ENCODE results near the gene AKIRIN1. TPM values are rescaled to one million over a fixed set of nuclear protein-coding genes. Genes with fewer than 3 reads are reported as not detected.
"Not testable (repeated sequence)": the region's sequence is repeated elsewhere in the genome, so short reads cannot be mapped to it uniquely, and the experiment has no call there.

The AKIRIN1 gene, protein sequence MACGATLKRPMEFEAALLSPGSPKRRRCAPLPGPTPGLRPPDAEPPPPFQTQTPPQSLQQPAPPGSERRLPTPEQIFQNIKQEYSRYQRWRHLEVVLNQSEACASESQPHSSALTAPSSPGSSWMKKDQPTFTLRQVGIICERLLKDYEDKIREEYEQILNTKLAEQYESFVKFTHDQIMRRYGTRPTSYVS
- total RNA-seq (2014; rRNA removed; shearing (Covaris generic)): 54.1 and 70.0 TPM in 2 replicates

DNA sequence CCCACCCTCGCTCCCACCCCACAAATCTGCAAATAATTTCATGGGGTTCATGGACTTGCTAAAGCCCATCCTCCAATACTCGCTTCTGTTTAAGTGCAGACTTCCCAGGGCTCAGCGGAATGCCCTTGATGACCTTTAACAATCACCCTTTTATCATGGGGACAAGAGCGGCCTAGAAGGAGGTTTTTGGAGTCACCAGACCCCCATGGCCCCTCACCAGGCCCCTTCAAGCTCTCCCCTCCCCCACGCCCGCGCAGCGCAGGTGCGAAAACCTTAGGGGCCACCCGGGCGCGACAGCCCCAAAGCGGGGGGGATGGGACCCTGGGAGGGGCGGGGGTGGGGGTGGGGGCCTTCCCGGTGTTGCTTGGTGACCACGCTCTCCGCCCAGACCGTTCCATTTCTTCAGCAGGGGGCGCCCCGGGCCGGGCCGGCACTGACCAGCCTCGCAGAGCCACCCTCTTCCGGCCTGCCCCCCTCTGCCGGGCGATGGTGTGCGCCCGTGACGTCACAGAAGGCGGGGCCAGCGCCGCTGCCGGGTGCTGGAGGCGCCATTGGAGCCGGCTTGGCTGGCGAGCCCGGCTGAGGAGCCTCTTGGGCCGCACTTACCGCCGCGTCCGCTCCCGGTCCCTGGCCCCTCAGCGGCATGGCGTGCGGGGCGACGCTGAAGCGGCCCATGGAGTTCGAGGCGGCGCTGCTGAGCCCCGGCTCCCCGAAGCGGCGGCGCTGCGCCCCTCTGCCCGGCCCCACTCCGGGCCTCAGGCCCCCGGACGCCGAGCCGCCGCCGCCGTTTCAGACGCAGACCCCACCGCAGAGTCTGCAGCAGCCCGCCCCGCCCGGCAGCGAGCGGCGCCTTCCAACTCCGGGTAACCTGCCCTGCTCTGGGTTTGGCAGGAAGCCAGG lies at the start of gene AKIRIN1:
Gene AKIRIN1, plus strand, starts transcription at position 539 of the 900 bp plus-strand sequence. Its CDS starts 105 bp downstream, at position 644.
- DNase-seq (ENCODE audit: low read depth in 1 of 2, low spot score in 2 of 2): peak; percentile 98 to 99
- Histone ChIP-seq H3K4me3 (peak within 1 kb of the TSS; percentile 100), H3K9me3 (replicated peaks) (peaks cover 4% of the 10 kb centered on the region), H3K4me1 (replicated peaks) (peaks cover 21% of the 10 kb centered on the region), H3K27ac (peak within 1 kb of the TSS; percentile 98), H3K27me3 (replicated peaks) (no peaks in the 10 kb centered on the region), H3K36me3 (peaks cover 43% of the 10 kb centered on the region)

DNA sequence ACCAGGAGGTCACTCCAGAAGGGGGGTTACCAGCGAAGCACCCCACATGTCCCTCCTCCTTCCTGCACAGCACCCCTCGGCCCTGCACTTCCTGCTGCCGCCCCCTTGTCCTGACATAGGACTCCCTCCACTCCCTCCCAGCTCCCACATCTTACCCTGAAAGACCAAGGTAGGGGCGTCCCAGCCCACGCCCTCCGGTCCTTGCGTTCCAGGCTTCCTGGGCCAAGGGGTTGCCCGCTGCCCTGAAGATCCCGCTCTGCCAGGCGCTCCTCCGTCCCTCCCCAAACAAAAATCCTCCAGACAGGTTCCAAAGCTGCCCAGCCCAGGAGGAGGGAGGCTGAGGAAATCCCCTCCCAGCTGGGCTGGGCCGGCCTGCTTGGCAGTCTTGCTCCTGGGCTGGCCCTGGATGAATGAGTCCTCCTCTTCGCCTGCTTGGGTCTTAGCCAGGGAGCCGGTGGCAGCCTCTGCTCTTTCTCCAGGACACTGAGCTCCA lies 49.5 kb upstream of the AKIRIN1 start, which contains the start of gene RHBDL2:
Gene RHBDL2, minus strand, starts transcription at position 304 of the 493 bp plus-strand sequence. CDS start 22,618 bp downstream, outside the sequence.
- Histone ChIP-seq H3K27ac (no peak within 1 kb of the TSS), H3K9me3 (replicated peaks) (no peaks in the 10 kb centered on the region), H3K4me3 (peak within 1 kb of the TSS; percentile 33), H3K36me3 (no peaks in the 10 kb centered on the region), H3K4me1 (replicated peaks) (peaks cover 9% of the 10 kb centered on the region; the same call in 1 of the 2 replicates), H3K27me3 (replicated peaks) (no peaks in the 10 kb centered on the region)
- peak in 1 of 2 experiments; percentile 49 for DNase-seq (ENCODE audit: low read depth in 1 of 2, low spot score in 2 of 2)

DNA sequence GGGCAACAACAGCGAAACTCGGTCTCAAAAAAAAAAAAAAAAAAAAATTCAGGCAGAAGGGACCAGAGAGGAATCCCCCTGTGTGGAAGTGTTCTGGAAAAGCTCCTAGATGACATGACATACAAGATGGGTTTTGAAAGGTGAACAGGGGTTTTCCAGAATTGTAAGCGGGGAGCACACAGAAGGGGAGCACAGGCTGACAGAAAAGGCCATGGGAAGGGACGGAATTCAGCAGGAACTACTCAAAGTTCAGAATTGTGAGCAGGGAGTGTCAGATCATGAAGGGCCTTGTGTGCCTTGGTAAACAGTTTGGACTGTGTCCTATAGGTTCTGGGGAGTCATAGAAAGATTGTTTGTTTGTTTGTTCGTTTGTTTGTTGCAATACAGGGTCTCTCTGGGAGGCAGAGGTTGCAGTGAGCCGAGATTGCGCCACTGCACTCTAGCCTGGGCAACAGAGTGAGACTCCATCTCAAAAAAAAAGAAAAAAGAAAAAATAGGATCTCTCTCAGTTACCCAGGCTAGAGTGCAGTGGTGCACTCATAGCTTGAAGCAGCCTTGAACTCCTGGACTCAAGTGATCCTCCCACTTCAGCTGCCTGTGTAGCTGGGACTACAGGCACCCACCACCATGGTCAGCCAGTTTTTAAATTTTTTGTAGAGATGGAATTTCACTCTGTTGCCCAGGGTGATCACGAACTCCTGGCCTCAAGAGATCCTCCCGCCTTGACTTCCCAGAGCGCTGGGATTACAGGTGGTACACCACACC lies 48.2 kb upstream of the AKIRIN1 start:
- Histone ChIP-seq H3K27me3 (replicated peaks) (no peaks in the 10 kb centered on the region), H3K4me3 (no peak overlapping the region), H3K27ac (no peak overlapping the region), H3K4me1 (replicated peaks) (peaks cover 9% of the 10 kb centered on the region; the same call in 1 of the 2 replicates), H3K36me3 (no peaks in the 10 kb centered on the region), H3K9me3 (replicated peaks) (no peaks in the 10 kb centered on the region; the same call in 1 of the 2 replicates)
- no peak for DNase-seq (ENCODE audit: low read depth in 1 of 2, low spot score in 2 of 2)

DNA sequence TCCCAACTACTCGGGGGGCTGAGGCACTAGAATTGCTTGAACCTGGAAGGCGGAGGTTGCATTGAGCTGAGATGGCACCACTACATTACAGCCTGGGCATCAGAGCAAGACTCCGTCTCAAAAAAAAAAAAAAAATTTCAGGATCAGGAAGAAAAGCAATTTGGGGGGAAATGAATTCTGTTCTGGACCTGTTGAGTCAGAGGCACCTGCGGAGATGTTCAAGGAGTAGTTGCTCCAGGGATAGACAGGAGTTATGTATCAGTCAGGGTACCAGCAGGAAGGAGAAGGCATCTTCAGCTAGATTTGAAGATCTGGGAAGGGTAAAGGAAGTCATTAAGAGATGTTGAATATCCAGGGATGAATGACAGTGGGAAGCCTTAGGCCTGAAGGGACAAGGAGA lies 46.5 kb upstream of the AKIRIN1 start:
- no peak overlapping the region for H3K4me3 ChIP-seq
- H3K4me1 ChIP-seq (replicated peaks): peaks cover 9% of the 10 kb centered on the region; the same call in 1 of the 2 replicates
- no peak overlapping the region for H3K27ac ChIP-seq
- no peak for DNase-seq (ENCODE audit: low read depth in 1 of 2, low spot score in 2 of 2)
- no peaks in the 10 kb centered on the region for H3K27me3 ChIP-seq (replicated peaks)
- H3K9me3 ChIP-seq (replicated peaks): no peaks in the 10 kb centered on the region; the same call in 1 of the 2 replicates
- no peaks in the 10 kb centered on the region for H3K36me3 ChIP-seq

DNA sequence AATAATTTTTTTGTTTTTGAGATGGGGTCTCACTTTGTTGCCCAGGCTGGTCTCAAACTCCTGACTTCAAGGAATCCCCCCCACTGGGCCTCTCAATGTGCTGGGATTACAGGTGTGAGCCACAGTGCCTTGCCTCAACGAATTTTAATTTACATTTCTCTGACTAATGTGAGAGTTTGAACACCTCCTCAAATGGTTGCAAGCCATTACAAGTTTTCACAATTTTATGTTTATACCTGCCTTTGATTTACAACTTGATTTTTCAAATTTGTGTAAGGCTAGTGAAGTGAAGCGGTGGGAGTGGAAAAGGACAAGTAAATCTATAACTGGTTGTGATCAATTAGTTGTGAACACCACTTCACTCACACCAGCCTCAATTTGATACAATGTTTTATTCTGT lies 40.5 kb upstream of the AKIRIN1 start:
- Histone ChIP-seq H3K4me3 (no peak overlapping the region), H3K27ac (no peak overlapping the region), H3K9me3 (replicated peaks) (no peaks in the 10 kb centered on the region; the same call in 1 of the 2 replicates), H3K4me1 (replicated peaks) (no peaks in the 10 kb centered on the region), H3K27me3 (replicated peaks) (no peaks in the 10 kb centered on the region), H3K36me3 (no peaks in the 10 kb centered on the region)
- DNase-seq (ENCODE audit: low read depth in 1 of 2, low spot score in 2 of 2): no peak

DNA sequence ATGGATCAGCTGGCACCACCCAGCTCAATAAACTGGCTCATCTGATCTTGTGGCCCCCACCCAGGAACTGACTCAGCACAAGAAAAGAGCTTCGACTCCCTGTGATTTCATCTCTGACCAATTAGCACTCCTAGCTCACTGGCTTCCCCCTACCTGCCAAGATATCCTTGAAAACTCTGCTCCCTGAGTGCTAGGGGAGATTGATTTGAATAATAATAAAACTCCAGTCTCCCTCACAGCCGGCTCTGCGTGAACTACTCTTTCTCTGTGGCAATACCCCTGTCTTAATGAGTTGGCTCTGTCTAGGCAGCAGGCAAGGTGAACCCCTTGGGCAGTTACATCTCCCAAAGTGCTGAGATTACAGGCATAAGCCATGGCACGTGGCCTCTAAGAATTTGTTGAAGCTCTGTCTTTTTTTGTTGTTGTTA lies 37.6 kb upstream of the AKIRIN1 start:
- no peaks in the 10 kb centered on the region for H3K4me1 ChIP-seq (replicated peaks)
- no peak for DNase-seq (ENCODE audit: low read depth in 1 of 2, low spot score in 2 of 2)
- no peaks in the 10 kb centered on the region for H3K9me3 ChIP-seq (replicated peaks)
- H3K36me3 ChIP-seq: no peaks in the 10 kb centered on the region
- no peak overlapping the region for H3K4me3 ChIP-seq
- H3K27me3 ChIP-seq (replicated peaks): no peaks in the 10 kb centered on the region
- no peak overlapping the region for H3K27ac ChIP-seq

DNA sequence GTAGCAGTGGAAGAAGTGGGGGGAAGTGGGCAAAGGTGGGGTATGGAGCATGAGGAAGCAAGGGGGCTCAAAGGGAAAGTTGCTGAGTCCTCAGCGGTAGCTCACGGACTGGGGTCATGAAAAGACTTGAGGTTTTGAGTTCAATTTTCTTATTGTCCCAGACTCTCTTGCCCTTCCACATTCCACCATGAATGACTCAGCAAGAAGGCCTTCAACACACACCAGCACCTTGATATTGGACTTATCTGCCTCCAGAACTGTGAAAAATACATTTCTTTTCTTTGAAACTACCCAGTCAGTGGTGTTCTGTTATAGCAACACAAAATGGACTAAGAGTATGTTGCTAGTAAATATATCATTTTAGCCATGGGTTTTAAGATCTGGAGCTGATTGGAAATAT lies 32.1 kb upstream of the AKIRIN1 start:
- no peak for DNase-seq (ENCODE audit: low read depth in 1 of 2, low spot score in 2 of 2)

DNA sequence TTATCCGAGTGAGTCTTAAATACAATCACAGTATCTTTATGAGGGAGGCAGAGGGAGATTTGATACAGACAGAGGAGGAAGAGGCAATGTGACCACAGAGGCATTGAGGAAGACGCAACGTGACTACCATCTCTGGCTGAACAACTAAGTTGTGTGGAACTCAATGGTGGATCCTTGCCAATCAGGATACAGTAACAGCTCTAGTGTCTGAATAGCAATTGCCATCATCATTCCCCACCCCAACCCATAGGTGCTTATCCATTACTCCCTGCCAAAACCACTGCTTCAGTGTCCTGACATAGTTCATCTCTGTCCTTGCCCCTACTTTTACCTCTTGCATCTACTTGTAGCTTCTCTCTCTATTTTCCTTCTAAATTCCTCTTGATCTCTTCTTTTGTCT lies 29.0 kb upstream of the AKIRIN1 start:
- Histone ChIP-seq H3K36me3 (no peaks in the 10 kb centered on the region), H3K4me1 (replicated peaks) (peaks cover 19% of the 10 kb centered on the region), H3K27me3 (replicated peaks) (no peaks in the 10 kb centered on the region), H3K4me3 (no peak overlapping the region), H3K9me3 (replicated peaks) (no peaks in the 10 kb centered on the region), H3K27ac (no peak overlapping the region)
- no peak for DNase-seq (ENCODE audit: low read depth in 1 of 2, low spot score in 2 of 2)

More for the DNA sequence above, 32.1 kb upstream of the AKIRIN1 start:
- Histone ChIP-seq H3K9me3 (replicated peaks) (no peaks in the 10 kb centered on the region), H3K27ac (no peak overlapping the region), H3K4me3 (no peak overlapping the region), H3K27me3 (replicated peaks) (no peaks in the 10 kb centered on the region), H3K4me1 (replicated peaks) (peaks cover 19% of the 10 kb centered on the region), H3K36me3 (no peaks in the 10 kb centered on the region)

DNA sequence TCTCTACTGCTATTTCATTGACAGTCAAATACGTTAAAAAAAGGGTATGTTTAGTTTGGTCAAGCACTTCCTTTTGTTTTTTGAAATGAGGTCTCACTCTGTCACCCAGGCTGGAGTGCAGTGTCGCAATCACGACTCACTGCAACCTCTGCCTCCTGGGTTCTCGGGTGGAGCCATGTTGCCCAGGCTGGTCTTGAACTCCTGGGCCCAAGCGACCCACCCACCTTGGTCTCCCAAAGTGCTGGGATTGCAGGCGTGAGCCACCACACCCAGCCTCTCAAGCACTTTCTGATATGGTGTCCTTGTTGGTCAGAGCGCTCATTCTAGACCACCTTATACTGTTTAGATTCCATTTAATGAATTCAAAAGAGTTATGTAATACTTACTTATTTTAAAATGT lies 28.5 kb upstream of the AKIRIN1 start:
- Histone ChIP-seq H3K36me3 (no peaks in the 10 kb centered on the region), H3K27me3 (replicated peaks) (no peaks in the 10 kb centered on the region)

DNA sequence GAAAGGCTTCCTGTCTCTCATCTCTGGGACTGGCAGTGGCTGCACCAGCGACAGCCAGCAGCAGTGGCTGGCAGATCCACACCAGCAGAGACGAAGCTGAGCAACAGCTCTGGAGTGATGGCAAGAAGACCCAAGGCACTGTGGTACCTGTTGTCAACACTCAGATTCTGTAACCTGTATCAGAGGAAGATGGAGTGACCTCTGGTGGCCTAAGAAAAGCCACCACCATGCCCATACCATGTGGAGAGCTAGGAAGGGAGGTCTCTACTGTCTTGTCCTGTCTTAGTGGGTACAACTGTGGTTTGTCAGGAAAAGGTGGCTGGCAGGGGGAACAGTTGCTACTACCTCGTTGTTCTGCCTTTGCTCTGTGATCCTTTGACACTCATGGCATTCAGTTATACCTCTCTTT lies 26.9 kb upstream of the AKIRIN1 start:
- Histone ChIP-seq H3K36me3 (no peaks in the 10 kb centered on the region), H3K4me1 (replicated peaks) (peaks cover 13% of the 10 kb centered on the region), H3K27ac (no peak overlapping the region), H3K9me3 (replicated peaks) (no peaks in the 10 kb centered on the region), H3K27me3 (replicated peaks) (no peaks in the 10 kb centered on the region), H3K4me3 (no peak overlapping the region)
- DNase-seq (ENCODE audit: low read depth in 1 of 2, low spot score in 2 of 2): no peak

More for the DNA sequence above, 28.5 kb upstream of the AKIRIN1 start:
- Histone ChIP-seq H3K4me1 (replicated peaks) (peaks cover 19% of the 10 kb centered on the region), H3K27ac (no peak overlapping the region), H3K4me3 (no peak overlapping the region), H3K9me3 (replicated peaks) (no peaks in the 10 kb centered on the region)
- DNase-seq (ENCODE audit: low read depth in 1 of 2, low spot score in 2 of 2): no peak

DNA sequence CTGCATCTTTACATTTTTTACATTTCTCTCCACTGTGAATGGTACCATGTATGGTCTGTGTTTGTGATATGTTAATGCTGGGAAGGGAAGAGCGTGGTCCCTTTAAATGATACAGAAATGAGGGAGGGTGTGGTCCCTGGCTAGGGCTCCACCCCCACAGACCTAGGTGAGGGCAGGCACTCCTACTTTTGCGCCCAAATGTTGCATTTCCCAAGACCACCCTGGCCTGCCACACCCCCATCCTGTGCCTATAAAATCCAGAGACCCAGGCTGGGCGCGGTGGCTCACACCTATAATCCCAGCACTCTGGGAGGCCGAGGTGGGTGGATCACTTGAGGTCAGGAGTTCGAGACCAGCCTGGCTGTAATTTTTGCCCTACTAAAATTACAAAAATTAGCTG lies 17.9 kb upstream of the AKIRIN1 start:
- not testable (repeated sequence) for H3K27ac ChIP-seq; H3K9me3 ChIP-seq (replicated peaks); DNase-seq (ENCODE audit: low read depth in 1 of 2, low spot score in 2 of 2); H3K4me1 ChIP-seq (replicated peaks); H3K4me3 ChIP-seq; H3K27me3 ChIP-seq (replicated peaks); H3K36me3 ChIP-seq

DNA sequence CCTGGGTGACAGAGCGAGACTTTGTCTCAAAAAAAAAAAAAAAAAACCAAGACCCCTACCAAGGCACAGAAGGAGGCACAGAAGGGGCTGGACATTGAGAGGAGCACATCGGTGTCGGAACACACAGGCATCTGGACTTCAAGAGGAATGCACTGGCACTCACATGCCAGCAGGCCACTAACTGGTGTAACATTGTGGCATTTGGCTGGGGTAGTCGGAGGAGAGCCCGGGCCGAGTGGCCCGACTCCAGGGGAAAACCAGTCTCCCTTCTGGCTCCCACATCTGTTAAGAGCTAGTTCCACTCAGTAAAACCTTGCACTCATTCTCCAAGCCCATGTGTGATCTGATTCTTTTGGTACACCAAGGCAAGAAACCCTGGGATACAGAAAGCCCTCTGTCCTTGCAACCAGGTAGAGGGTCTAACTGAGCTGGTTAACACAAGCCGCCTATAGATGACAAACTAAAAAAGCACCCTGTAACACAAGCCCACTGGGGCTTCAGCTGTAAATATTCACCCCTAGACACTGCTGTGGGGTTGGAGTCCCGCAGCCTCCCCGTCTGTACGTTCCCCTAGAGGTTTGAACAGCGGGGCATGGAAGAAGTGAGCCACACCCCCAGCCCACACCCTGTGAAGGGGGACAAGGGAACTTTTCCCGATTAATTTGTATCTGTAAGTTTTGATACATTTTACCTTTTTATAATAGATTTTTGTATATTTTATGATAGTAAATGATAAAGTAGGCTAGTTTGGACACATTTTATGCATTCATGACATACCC lies 17.2 kb upstream of the AKIRIN1 start:
- Histone ChIP-seq H3K4me3 (no peak overlapping the region), H3K9me3 (replicated peaks) (0 out of 2 replicates have a peak, but pooled peaks cover 2% of the 10 kb centered on the region)

More for the DNA sequence above, 17.2 kb upstream of the AKIRIN1 start:
- no peak overlapping the region for H3K27ac ChIP-seq
- no peak for DNase-seq (ENCODE audit: low read depth in 1 of 2, low spot score in 2 of 2)
- no peaks in the 10 kb centered on the region for H3K4me1 ChIP-seq (replicated peaks)
- no peaks in the 10 kb centered on the region for H3K27me3 ChIP-seq (replicated peaks)
- H3K36me3 ChIP-seq: no peaks in the 10 kb centered on the region
